HG02973 (cell line): ENCODE data around the gene TSSK2.

Experiments
- ATAC-seq: cut with Tn5 transposase; IDR thresholded peaks from one replicate; pipeline ENCODE4 v1.9.1; 2021; ENCODE audit warnings: moderate library complexity; ENCODE audit not compliant: unreplicated experiment

The TSSK2 gene

DNA sequence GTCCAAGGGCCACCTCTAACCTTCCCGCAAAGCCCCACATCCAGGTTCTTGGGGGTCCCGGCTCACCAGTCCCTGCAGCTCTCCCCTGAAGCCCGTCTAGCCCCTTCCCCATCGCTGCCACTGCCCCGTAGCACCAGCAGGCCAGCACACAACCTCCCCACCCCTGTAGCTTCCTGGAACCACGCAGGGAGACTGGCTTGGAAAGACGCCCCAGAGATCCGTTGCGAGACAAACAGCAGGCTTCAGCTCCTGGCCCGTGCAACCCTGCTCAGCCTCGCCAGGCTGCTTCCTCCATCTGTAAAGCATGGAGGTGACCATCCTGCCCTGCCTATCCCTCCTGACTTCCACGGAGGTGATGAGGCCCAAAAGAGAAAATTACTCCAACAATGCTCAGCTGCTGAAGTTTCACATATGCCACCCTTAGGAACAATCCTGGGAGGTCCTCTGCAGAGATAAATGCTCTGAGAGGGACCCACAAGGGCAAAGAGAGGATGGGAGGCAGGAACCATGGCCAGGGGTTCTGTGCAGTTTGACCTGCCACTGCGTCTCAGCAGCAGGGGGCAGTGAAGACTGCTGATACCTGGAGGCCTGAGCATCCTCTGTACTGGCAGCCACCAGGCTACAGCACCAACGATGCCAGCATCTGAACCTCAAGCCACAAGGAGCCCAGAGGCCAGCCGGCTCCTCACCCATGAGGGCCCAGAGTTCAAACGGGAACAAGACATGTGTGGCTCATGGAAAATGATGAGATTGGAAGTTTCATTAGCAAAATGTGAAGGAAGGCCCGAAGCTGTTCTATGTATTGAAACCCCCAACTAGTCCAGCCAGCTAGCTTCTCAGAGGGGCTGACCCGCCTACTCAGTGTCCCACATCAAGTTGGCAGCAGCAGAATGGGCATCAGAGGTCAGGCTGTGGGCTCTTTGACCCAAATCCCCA is 25.0 kb upstream of the TSSK2 start:
- ATAC-seq = no peak

DNA sequence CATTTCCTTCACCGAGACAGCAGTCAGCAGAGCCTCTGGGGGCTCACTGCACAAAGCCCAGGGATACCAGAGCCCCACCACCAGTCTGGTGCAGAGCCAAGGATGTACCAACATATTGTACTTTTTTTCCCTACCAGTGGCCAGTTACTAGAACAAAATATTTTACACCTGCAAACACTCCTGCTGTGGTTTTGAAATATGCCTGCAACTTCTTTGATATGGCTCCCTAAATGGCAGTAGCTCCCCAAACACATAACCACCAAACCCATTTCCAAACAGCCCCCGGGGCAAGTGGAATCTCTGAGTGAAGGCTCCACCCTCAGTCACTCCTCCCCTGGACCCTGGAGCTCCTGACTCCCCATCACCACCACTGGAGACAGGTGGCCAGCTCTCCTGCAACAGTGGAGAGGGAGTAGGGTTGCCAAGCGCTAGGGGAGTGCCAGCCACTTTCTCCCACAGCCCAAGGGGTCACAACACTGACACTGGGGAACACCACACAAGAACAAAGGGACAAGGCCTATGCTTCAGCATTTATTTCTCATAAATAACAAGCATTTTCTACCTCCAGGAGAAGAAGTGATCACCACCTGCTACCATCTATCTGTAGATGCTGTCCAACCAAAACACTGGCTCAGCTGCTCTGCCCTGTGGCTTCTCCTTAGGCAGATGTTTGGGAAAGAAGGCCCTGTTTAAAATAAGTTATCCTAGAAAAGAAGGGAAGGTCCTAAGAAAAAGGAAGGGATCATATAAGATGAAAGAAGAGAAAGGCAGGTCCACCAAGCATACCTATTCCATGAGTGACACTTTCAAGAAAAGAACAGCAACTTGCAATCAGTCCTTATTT is 24.0 kb upstream of the TSSK2 start:
- ATAC-seq = no peak

DNA sequence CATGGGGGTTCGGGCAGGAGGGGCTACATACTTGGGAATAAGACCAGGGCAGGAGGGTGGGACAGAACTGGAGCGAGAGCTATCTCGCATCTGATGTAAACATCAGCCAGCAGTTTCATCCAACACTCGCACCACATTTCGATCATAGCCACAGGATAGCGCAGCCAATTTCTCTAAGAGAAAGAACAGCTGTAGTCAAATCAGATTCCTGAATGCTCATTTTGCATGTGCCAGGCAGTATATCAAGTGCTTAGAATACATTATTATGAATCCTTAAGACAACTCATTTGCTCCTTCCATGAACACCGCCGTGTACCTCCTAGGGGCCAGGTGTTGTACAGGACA is 23.4 kb upstream of the TSSK2 start:
- no peak for ATAC-seq

DNA sequence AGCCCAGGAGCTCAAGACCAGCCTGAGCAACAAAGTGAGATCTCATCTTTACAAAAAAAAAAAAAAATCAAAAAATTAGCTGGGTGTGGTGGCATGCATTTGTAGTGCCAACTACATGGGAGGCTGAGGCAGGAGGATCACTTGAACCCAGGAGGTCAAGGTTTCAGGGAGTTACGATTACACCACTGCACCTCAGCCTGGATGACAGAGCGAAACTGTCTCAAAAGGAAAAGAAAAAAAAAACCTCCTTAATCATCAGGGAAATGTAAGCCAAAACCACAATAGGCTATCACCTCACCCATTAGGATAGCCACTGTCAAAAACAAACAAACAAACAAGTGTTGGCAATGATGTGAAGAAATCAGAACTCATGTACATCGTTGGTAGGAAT is 22.3 kb upstream of the TSSK2 start:
- no peak for ATAC-seq

DNA sequence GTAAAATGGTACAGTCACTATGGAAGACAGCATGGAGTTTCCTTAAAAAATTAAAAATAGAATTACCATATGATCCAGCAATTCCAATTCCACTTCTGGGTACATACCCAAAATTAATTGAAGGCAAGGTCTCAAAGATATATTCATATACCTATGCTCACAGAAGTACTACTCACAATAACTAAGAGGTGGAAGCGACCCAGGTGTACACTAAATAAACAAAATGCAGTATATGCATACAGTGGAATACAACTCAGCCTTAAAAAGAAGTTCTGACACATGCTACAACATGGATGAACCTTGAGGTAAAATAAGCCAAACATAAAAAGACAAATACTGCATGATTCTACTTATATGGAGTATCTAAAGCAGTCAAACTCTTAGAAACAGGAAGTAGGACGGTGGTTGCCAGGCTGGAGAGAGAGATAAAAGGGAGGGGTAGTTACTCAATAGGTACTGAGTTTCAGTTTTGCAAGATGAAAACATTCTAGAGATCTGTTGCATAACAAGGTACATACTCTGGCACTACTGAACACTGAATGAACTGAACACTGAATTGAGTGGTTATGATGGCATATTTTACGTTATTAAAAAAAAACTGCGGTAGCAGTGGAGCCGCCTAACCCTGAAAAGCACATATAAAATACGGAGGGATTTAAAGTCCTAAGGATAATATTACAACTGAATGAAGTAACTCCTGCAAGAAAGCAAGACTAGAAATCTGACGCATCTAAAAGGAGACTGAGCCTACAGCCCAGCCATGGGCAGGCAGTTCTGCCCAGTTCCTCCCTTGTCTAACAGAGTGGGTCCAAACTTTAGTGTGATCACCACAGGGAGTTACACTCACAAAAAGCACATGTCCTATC is 21.7 kb upstream of the TSSK2 start:
- ATAC-seq = peak; percentile 77

DNA sequence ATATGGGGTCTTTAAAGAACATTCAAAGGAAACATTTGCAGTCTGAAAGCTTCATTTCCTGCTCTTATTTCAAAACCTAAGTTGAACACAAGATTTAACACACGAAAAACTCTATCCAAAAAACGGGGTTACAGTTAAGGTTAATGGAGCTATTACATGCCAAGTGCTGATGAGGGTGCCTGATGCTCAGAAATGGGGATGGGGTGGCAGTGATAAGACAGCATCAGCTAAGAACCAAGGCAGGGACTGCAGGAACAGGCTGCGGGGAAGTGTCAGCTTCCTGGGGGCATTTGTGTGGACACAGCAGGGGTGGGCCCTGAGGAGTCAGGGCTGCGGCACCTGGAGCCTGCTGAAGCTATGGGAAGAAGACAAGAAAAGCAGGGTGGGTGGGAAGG is 21.0 kb upstream of the TSSK2 start:
- no peak for ATAC-seq

DNA sequence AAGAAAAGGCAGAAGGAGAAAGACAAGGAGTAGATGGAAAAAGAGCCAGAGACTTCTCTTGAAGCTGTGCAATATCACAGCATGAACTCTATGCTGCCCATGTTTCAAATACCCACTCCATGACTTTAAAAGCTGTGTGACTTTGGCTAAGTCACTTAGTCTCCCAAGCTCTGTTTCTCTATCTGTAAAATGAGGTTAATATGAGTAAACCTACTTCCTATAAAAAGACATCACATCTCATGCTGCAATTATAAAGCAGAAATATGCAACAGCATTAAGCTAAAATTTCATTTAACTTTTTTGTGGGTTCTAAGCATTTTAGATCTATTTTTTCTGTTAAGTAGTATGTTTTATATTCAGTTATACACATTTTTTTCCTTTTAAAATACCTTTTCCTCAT is 20.5 kb upstream of the TSSK2 start:
- ATAC-seq = no peak

DNA sequence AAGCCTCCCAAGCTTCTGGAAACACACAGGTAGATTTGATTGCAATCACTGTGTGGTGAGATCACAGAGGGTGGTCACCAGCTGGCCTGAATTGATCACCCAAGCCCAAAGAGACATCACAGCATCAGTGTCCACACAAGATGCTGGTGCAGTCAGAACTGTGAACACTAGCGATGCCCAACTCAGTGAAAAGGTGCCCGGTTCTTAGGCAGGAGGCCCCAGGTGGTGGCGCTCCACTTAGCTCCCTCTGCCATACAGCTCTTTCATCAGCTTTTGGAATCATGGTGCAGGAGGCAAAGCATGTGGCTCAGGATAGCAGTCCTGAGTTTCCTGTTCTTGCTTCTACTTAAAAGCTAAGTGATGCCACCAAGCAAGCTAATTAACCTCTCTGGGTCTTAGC is 20.0 kb upstream of the TSSK2 start:
- ATAC-seq = no peak

DNA sequence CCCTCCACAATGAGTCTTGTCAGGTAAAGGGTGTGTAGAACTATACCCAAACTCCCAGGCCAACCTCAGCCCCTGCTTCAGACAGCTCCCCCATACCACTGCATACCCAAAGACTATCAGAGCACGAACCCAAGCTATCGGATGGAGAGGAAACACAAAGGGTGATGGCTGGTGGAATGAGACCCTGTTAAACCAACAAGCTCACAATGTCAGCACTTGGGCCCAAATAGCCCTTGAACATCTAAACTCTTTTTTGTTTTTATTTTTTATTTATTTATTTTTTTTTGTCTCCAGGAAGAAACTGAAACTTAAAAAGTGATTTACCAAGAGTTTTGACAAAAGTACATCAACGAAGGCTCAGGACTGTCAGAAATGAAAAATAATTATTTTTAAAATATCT is 19.5 kb upstream of the TSSK2 start:
- ATAC-seq = no peak

DNA sequence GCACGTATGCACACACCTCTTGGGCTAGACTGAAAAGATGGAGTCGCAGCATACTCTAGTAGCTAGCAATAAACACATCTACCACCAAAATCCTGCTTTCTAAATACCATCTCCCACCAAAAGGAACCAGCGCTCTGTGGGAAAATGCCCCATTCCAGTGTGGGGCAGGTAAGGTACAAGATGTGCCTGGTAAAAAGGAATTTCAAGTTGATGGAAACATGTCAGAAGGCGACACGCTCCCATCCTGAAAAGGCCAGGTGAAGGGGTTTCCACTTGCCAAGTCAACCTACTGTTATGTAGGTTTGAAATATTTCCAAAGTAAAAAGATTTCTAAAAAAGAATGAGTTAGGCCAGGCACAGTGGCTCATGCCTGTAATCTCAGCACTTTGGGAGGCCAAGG is 17.7 kb upstream of the TSSK2 start:
- ATAC-seq = no peak

DNA sequence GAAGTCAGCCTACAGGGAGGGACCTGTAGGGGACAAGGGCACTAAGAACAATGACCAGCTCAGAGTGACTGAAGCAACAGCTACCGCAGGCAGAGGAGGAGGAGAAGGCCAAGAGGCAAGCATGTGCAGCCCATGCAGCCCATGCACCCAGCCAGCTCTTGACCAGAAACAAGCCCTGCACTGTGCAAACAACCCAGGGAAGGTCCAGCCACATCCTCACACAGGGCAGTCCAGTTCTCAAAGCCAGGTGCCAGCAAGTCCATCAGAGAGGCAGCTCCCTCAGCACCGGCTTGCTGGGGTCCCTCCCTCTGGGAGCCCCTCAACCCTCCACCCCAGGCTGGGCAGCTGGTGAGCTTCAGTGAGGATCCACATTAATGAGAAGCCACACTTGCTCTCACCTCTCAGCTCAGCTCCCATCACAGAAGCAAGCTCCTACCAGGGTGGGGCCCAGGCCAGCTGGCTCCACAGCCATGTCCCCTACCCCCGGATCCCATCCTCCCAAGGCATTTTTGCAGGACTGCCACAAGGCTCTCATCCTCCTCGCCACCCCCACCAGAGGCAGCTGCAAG is 16.0 kb upstream of the TSSK2 start:
- ATAC-seq = no peak

DNA sequence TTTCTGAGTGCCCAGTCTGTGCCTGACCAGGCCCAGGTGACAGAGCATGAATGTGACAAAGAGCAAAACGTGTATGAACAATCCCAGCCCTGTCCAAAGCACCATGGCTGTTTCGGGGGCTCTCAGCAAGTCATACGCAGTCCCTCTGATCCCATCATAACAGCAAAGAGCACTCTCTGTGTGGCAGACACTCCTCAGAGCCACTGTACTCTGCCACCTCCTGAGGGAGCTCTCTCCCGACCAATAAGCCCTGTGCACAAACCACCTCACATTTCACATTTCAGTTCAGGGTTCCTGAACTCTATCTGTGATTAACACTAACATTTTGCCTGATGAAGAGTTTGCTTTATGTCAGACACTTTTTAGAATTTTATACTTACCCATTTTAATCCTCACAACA is 15.5 kb upstream of the TSSK2 start:
- no peak for ATAC-seq

DNA sequence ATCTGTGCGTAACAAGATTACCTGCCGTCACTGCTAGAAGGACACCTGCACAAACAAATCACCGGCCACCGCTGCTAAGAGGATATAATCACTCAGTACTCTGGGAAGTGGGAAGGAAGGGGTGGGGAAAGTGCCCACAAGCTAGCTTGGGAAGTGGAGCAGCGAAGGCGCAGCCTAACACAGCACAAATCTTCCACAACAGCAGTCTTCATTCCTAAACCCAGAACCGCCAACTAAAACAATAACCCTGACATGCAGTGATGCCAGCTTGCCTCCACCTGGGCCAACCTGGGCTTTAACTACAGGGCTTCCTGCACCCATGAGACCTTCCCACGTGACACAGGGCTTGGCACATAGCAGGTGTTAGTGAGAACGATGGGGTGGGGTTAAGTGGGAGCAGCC is 14.0 kb upstream of the TSSK2 start:
- ATAC-seq = no peak

DNA sequence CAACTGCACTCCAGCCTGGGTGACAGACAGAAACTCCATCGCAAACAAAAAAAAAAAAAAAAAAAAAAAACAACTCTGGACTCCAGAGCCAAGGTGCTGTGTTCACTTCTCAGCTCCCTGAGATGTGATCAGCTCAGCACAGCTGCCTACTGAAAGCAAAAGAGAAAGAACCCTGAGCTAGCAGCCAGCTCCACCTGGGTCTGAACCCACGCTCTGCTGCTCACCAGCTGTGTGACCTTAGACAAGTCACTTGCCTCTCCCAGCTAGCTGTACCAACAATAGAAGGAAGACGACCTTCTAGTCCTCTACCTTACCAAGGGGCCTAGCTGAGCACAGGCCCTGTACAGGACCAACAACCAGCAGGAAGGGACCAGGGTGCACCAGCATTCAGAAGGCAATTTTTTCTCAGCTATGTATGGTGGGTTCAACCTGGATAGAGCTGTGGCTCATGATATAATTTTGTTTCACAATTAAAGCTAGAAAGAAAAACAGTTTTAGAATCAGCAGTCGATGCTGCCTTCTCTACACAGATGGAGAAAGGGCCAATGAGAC is 12.7 kb upstream of the TSSK2 start:
- peak; percentile 43 for ATAC-seq

DNA sequence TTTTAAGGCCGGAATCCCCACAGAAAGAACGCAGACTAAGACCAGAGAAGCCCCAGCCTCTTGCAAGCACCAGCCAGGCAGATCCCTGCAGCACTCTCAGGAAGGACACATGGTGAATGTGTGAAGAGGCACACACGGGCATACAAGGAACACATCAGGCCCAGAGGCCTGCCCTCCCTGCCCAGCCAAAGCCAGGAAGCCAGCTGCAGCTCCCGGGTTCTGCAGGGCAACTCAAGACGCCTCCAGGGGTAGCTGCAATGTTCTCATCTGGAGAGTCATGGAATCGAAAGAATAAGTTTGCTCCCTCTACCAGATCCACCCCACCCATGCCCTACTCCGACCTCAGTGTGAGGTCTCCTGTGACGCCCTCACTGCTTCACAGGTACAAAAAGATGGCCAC is 11.2 kb upstream of the TSSK2 start:
- ATAC-seq = no peak

DNA sequence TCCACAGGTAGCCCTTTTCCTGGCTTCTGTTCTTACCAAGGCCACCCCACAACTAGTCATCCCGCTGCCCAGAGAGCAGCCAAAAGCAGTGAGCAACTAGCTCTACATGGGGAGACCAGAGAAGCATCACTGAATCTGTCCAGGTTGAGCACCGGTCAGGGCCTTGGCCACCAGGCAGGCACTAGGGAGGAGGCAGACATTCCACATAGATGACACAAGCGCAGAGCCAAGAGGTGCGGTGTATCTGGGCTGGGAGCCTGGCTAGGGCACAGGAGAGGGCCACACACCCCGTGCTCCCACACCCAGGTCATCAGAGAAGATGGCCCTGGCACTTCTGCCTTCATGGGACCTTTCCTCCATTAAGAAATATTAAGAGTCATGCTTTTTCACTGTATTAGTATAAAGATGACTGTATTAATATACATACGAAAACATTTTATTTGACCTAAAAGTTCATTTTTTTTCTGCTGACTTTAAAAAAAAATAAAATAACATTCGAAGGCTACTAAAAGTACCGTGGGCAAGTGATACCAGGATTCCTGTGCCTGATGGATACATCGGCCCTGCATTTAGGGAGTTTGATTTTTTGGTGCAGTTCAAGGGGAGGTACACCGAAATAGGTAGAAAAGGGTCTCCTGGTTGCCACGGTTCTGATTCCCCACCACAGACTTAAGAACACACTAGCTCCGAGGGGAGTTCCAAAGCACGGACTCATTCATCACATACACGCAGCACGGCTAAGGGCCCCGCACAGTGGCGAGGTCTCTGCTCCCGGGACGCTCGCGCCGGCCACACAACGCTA is 10.1 kb upstream of the TSSK2 start:
- no peak for ATAC-seq

DNA sequence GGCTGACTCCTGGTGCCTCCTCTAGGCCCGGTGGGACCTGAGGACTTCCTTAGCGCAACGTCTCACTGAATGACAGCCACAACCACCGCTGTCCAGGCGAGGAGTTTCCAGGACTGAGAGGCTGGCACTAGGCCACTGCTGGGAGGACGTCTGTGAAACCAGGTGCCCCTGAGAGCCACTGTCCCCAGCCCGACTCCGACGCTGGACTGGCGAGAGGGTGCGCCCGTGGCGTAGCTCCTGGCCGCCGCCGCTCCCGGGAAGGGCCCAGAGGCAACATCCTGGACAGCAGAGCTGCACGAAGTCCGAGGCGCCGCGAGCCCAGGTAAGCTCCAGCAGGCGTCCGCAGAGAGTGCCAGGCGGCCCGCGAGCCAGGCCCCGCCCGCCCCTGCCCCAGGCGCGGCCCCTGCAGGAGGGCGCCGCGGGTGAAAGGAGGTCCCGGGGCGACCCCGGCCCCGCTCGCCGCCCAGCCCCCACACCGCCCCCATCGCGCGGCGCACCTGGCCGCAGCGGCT is 9.4 kb upstream of the TSSK2 start:
- no peak for ATAC-seq

DNA sequence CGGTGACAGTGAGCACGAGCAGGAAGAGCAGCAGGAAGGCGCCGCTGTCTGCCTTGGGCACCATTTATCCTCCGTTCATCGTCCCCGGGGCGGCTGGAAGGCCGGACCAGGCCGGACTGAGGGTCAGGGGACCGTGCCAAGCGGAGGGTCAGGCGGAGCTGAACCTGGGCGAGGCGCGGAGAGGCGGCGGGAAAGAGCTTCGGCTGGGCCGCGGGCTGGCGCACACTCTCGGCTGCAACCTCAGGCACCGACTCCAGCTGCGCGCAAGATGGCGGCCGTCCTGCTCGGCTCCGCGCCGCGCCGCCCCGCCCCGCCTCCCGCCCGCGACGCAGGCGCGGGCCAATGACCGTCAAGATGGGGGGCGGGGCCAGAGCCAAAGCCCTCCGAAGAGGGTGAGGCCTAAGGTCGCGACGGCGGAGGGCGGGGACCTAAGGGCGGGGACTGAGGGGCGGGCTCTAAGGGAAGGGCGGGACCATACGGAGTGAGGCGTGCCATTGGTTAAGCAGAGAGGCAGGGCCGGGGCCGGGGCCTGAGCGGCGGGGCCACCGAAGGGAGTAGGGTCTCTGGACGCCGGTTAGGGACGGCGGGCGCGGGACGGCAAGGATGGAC is 8.9 kb upstream of the TSSK2 start, which contains the start of gene DGCR2:
Gene DGCR2, minus strand, starts transcription at position 270 of the 609 bp plus-strand sequence. Its CDS starts 206 bp downstream, at position 64.
- peak; percentile 79 for ATAC-seq
